NCI-H1694 (cell line): ENCODE measurements around the gene OSBP.
"Not testable (repeated sequence)": the region's sequence is repeated elsewhere in the genome, so short reads cannot be mapped to it uniquely, and the experiment has no call there.

Experiments used
- DNase-seq: peaks from one replicate; lab custom pipeline; 2025; lab: John Stamatoyannopoulos, UW

OSBP gene

DNA sequence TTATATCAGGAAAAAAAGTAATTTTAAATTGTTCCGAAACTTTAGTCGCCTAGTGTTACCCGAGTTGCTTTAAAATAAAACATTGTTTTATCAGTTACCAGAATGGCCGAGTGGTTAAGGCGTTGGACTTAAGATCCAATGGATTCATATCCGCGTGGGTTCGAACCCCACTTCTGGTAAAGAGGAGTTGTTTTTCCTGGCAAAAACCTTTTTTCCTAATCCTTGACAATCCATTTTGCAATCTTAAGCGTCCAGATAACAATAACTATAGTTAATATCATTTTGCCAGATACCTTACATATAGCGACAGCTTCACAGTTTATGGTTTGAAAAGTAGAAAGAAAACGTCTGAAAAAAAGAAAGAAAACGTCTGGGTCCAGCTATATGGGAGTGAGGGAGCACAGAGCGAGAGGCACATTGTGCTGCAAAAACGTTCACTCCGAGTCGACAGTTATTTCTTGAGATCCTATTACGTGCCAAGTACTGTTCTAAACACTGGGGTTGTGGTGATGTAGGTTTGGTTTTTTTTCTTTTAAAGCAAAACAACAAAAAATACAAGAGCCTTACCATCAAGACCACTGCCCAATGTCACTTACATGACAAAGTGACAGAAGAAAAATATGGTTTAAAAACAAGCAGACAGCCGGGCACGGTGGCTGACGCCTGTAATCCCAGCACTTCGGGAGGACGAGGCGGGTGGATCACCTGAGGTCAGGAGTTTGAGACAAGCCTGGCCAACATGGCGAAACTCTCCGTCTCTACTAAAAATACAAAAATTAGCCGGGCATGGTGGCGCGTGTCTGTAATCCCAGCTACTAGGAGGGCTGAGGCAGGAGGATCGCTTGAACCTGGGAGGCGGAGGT lies 63.7 kb downstream of the OSBP start:
- DNase-seq, result peak; percentile 27

DNA sequence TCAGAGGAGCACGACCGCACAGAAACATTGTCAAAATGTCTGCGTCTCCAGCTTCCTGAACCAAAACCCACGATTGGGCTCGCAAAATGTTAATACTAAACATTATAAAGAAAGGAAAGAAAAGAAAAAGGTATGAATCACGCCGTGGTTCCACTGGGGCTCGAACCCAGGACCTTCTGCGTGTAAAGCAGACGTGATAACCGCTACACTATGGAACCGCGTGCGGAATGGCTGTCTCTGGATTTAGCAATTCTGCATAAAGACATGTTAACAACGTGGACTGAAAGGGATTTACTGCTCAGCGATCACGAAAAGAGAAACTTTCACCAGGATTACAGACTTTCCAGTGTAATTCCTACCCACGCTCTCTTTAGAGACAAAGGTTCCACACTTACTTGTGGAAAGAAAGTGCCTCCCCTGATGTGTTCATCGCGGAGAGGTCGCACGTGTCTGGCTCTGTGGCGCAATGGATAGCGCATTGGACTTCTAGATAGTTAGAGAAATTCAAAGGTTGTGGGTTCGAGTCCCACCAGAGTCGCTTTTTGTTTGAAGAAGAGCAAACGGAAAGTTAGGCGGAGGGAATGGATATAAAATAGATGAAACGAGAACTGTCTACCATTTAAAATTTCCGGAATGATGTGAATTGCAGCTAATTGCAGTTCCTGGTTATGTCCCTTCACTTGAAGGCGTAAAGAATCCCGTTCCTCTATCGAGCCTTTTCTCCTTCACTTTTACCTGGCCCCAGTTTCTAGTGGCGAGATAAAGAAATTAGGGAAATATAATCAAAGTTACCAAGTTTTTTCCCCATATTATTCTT lies 64.5 kb downstream of the OSBP start:
- peak; percentile 94 for DNase-seq

- peak; percentile 90 for DNase-seq
Observed at GRCh38 chr11:59550368-59550841, 65.2 kb downstream of the OSBP start.

GRCh38 chr11:59548309-59548656 lies 67.3 kb downstream of the OSBP start:
- no peak for DNase-seq

GRCh38 chr11:59547605-59548308 lies 67.8 kb downstream of the OSBP start:
- DNase-seq, result not testable (repeated sequence)

DNA sequence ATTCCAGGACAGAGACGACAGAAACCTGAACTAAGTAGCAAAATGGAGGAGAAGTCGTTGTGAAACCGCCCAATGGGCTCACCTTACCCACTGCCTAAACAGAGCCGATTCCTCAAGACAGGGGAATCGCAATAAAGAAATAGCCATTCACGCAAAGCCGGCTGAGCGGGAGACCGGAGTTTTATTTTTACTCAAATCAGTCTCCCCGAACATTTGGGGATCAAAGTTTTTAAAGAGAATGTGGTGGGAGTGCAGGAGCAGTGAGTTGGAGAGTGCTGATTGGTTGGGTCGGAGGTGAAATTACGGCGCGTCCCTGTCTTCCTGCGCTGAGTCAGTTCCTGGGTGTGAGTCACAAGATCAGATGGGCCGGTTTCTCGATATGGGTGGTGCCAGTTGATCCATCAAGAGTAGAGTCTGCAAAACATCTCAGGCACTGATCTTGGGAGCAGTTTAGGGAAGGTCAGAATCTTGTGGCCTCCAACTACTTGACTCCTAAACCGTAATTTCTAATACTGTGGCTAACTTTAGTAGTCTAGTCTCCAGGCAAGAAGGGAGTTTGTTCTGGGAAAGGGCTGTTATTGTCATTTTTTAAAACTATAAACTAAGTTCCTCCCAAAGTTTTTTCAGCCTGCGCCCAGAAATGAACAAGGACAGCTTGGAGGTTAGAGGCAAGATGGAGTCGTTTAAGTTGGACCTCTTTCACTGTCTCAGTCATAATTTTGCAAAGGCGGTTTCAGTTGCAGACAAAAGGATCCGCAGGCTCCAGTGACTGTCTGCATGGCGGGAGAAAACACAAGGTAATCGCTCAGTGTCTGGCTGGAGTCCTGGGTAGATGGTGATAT lies 70.2 kb downstream of the OSBP start:
- no peak for DNase-seq

DNA sequence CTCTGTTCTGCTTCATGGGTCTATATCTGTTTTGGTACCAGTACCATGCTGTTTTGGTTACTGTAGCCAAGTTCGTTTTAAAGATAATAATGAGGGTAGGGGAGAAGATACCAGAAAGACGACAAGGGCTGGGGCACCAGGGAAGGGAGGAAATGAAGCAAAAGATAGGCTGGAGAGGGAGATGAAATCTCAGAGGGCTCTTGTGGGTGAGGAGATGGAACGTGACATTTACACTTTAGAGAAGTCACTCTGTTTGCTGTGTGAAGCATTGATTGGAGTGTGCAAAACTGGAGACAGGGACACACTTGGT lies 70.8 kb downstream of the OSBP start:
- no peak for DNase-seq

DNA sequence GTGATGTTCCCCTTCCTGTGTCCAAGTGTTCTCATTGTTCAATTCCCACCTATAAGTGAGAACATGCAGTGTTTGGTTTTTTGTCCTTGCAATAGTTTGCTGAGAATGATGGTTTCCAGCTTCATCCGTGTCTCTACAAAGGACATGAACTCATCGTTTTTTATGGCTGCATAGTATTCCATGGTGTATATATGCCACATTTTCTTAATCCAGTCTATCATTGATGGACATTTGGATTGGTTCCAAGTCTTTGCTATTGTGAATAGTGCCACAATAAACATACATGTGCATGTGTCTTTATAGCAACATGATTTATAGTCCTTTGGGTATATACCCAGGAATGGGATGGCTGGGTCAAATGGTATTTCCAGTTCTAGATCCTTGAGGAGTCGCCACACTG lies 71.9 kb downstream of the OSBP start:
- DNase-seq, result not testable (repeated sequence)

GRCh38 chr11:59542142-59542810 lies 73.3 kb downstream of the OSBP start:
- DNase-seq, result no peak

DNA sequence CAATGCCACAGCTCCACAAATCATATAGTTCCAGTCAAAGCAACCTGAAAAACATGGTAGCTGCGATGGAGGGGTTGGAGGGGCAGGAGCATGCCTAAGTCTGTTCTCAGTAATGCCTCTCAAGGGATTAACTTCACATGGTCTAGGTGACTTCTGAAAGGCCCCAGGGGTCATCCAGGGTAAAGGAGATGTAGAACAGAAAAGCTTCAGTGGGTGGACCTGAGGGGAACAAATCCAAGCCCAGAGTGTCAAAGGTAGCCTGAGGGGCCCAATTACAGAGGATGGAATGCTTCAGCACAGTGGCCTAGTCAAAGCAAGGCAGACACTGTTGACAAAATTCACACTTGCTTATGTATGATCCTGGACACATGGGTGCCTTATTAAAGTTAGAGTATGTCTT lies 80.9 kb downstream of the OSBP start:
- DNase-seq, result no peak

GRCh38 chr11:59532620-59533019 lies 83.0 kb downstream of the OSBP start:
- no peak for DNase-seq

DNA sequence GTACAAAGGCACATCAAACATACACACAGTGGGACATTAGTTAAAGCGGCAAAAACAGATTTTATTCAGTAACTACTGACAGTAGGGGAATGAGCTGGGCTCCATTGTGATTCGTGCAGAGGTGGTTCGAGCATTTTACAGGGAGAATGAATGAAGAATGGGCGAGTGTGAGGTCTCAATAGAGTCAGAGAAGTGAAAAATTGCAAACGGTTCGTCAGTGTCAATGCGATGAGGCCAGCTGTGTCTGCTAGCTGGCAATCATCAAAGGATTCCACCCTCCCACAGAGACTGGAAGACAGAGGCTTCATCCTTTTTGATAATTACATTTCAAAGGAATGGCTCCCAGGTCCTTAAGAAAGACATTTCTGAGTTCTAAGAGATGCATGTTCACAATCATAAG lies 86.9 kb downstream of the OSBP start:
- no peak for DNase-seq
